PC-9 (cell line): ENCODE data around the gene SDK2. TPM values are rescaled to one million over a fixed set of nuclear protein-coding genes. Genes with fewer than 3 reads are reported as not detected.

ENCODE experiments used
- BruUV-seq: library from RNA; stranded (reverse); fragments of 400-500 nt; replicated peaks from 2 replicates; lab custom pipeline; 2021; lab: Mats Ljungman, UMichigan
- CTCF ChIA-PET: fragments of 300-600 bp; sonication (Branson Sonifier 250); formaldehyde crosslinking; loops from one replicate; lab custom pipeline; 2022; ENCODE audit warnings: antibody characterized with exemption; lab: Charles Lee
- POLR2A ChIA-PET: fragments of 300-600 bp; sonication (Branson Sonifier 250); formaldehyde crosslinking; loops from one replicate; lab custom pipeline; 2022; ENCODE audit warnings: antibody characterized with exemption; ENCODE audit not compliant: unreplicated experiment; lab: Charles Lee
- DNase-seq, 2 experiments: peaks; one replicate each; pipeline versions ENCODE4 v3.0.0 to v3.0.0-alpha.2; 2015 to 2022; ENCODE audit warnings: mixed read lengths in 1 of 2
- H2AFZ ChIP-seq: fragments of 200-600 bp; sonication (generic); 2 replicates; pipeline ENCODE4 v1.8.1; 2017; ENCODE audit warnings: antibody characterized with exemption
- H3F3A ChIP-seq: fragments of 200-600 bp; sonication (generic); 2 replicates; pipeline ENCODE4 v1.8.1; 2017; ENCODE audit warnings: antibody characterized with exemption, mild to moderate bottlenecking, low read depth; ENCODE audit not compliant: insufficient read depth
- H3K27ac ChIP-seq: fragments of 200-600 bp; sonication (generic); 2 replicates; pipeline ENCODE4 v1.6.1; 2016; ENCODE audit warnings: mixed run types
- H3K27me3 ChIP-seq: fragments of 200-600 bp; sonication (generic); 2 replicates; pipeline ENCODE4 v1.6.1; 2016; ENCODE audit warnings: low read depth, mixed run types; ENCODE audit not compliant: insufficient read depth
- H3K36me3 ChIP-seq: fragments of 200-600 bp; sonication (generic); 2 replicates; pipeline ENCODE4 v1.6.1; 2016; ENCODE audit warnings: low read depth, mixed run types
- H3K4me1 ChIP-seq: fragments of 200-600 bp; sonication (generic); replicated peaks from 2 replicates; pipeline ENCODE4 v1.6.1; 2016; ENCODE audit warnings: mixed run types; ENCODE audit not compliant: insufficient read depth
- H3K4me2 ChIP-seq: fragments of 200-600 bp; sonication (generic); 2 replicates; pipeline ENCODE4 v1.6.1; 2017; ENCODE audit warnings: mixed run types
- H3K4me3 ChIP-seq: fragments of 200-600 bp; sonication (generic); 2 replicates; pipeline ENCODE4 v1.6.1; 2016; ENCODE audit warnings: mixed run types
- H3K79me2 ChIP-seq: fragments of 200-600 bp; sonication (generic); 2 replicates; pipeline ENCODE4 v1.6.1; 2017; ENCODE audit warnings: low read depth, mixed run types
- H3K9me2 ChIP-seq: fragments of 200-600 bp; sonication (generic); 2 replicates; pipeline ENCODE4 v1.8.1; 2017; ENCODE audit warnings: mild to moderate bottlenecking; ENCODE audit not compliant: insufficient read depth
- H3K9me3 ChIP-seq: fragments of 200-600 bp; sonication (generic); 2 replicates; pipeline ENCODE4 v1.8.1; 2016; ENCODE audit warnings: low read depth; ENCODE audit not compliant: insufficient read depth
- H4K20me1 ChIP-seq: fragments of 200-600 bp; sonication (generic); 2 replicates; pipeline ENCODE4 v1.8.1; 2017; ENCODE audit not compliant: insufficient read depth
- CTCF ChIP-seq: fragments of 200-600 bp; sonication (generic); conservative IDR thresholded peaks from 2 replicates; pipeline ENCODE4 v1.6.1; 2017; ENCODE audit warnings: mixed run types, antibody characterized with exemption, mild to moderate bottlenecking, moderate library complexity
- EZH2 ChIP-seq: fragments of 200-600 bp; sonication (generic); IDR thresholded peaks from 2 replicates; pipeline ENCODE4 v1.8.0; 2017; ENCODE audit warnings: antibody characterized with exemption, low read depth
- intact Hi-C: fragments of 100-400 bp; cut with micrococcal nuclease; formaldehyde crosslinking; loops from one replicate; pipeline ENCODE4 v1.10.0; 2022; ENCODE audit not compliant: unreplicated experiment
- total RNA-seq: library from RNA; stranded (reverse); gene quantifications from 2 replicates; pipeline ENCODE4 v1.2.3, GENCODE V29; 2021

SDK2 gene
- total RNA-seq, 1 experiment from 2014 or later: 0.04 TPM

- H3K4me2 ChIP-seq: no peak overlapping the region
- DNase-seq: no peak
- no peaks in the 10 kb centered on the region for H3K27me3 ChIP-seq
- TF ChIP-seq CTCF (no peak), EZH2 (no peak)
- no peaks in the 10 kb centered on the region for H3K9me2 ChIP-seq
- H3K9me3 ChIP-seq: no peaks in the 10 kb centered on the region
- no peak overlapping the region for H2AFZ ChIP-seq
- H3K27ac ChIP-seq: no peak overlapping the region
- H3K4me3 ChIP-seq: no peak overlapping the region
- ChIA-PET POLR2A (no interaction called here), CTCF (no interaction called here)
- H3F3A ChIP-seq: 0 out of 2 replicates have a peak, but pooled peaks cover 7% of the 10 kb centered on the region
- no TSS peak for BruUV-seq
- no peaks in the 10 kb centered on the region for H3K79me2 ChIP-seq
- H3K36me3 ChIP-seq: no peaks in the 10 kb centered on the region
- H3K4me1 ChIP-seq: no peaks in the 10 kb centered on the region
- H4K20me1 ChIP-seq: no peaks in the 10 kb centered on the region
- intact Hi-C loops: no loop called here
These were observed 292.0 kb downstream of the SDK2 start for GRCh38 chr17:73352261-73352660.

GRCh38 chr17:73351764-73352163, 292.5 kb downstream of the SDK2 start:
- Histone ChIP-seq H3F3A (0 out of 2 replicates have a peak, but pooled peaks cover 7% of the 10 kb centered on the region), H3K36me3 (no peaks in the 10 kb centered on the region), H3K27ac (no peak overlapping the region), H3K9me3 (no peaks in the 10 kb centered on the region), H3K4me2 (no peak overlapping the region), H3K9me2 (no peaks in the 10 kb centered on the region), H4K20me1 (no peaks in the 10 kb centered on the region), H3K4me1 (no peaks in the 10 kb centered on the region), H2AFZ (no peak overlapping the region), H3K27me3 (no peaks in the 10 kb centered on the region), H3K79me2 (no peaks in the 10 kb centered on the region), H3K4me3 (no peak overlapping the region)
- TF ChIP-seq CTCF (no peak), EZH2 (no peak)
- ChIA-PET POLR2A (no interaction called here), CTCF (no interaction called here)
- no TSS peak for BruUV-seq
- no peak for DNase-seq
- intact Hi-C loops: no loop called here

GRCh38 chr17:73350864-73351263, 293.4 kb downstream of the SDK2 start:
- Histone ChIP-seq H3K4me2 (no peak overlapping the region), H3K27me3 (no peaks in the 10 kb centered on the region), H3K9me2 (no peaks in the 10 kb centered on the region), H3K4me1 (no peaks in the 10 kb centered on the region), H3K9me3 (no peaks in the 10 kb centered on the region), H3K79me2 (no peaks in the 10 kb centered on the region), H3K36me3 (no peaks in the 10 kb centered on the region), H3F3A (0 out of 2 replicates have a peak, but pooled peaks cover 4% of the 10 kb centered on the region), H3K27ac (no peak overlapping the region), H2AFZ (no peak overlapping the region), H4K20me1 (no peaks in the 10 kb centered on the region), H3K4me3 (no peak overlapping the region)
- CTCF ChIA-PET: interaction anchor here (0.6 kb wide), 1 partner anchor 625 kb away, joined by 3 read pairs; no protein-coding TSS in a partner anchor
- TF ChIP-seq CTCF (no peak), EZH2 (no peak)
- no peak for DNase-seq
- intact Hi-C loops: no loop called here
- BruUV-seq: no TSS peak
- POLR2A ChIA-PET: no interaction called here
